GM19452 (cell line): ENCODE measurements around the gene FGF18.
A peak's percentile ranks its signal among the peaks of the same experiment; 100 is the strongest.
"Not testable (repeated sequence)": the region's sequence is repeated elsewhere in the genome, so short reads cannot be mapped to it uniquely, and the experiment has no call there.

Experiments used
- ATAC-seq: cut with Tn5 transposase; IDR thresholded peaks from one replicate; pipeline ENCODE4 v1.9.1; 2021; ENCODE audit not compliant: unreplicated experiment

Gene FGF18, protein sequence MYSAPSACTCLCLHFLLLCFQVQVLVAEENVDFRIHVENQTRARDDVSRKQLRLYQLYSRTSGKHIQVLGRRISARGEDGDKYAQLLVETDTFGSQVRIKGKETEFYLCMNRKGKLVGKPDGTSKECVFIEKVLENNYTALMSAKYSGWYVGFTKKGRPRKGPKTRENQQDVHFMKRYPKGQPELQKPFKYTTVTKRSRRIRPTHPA

GRCh38 chr5:171418982-171419687 lies at the start of gene FGF18:
FGF18 (plus strand) TSS chr5:171419647; CDS start chr5:171420200, 553 bp downstream.
- peak; percentile 37 for ATAC-seq

DNA sequence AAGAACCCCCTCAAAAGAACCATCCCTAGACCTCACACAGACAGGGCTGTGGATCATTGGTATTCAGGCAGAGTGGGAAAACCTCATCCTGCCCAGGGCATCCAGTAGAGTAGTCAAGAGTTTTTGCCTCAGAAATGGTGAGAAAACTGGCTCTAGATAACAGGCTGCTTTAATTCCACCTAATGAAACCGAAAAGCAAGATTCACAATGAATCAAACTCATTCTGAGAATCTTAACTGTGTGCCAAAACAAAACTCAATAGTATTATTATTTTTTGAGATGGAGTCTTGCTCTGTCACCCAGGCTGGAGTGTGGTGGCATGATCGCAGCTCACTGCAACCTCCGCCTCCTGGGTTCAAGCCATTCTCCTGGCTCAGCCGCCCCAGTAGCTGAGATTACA lies 49.5 kb upstream of the FGF18 start:
- ATAC-seq: no peak

- not testable (repeated sequence) for ATAC-seq
These were observed 48.6 kb upstream of the FGF18 start for GRCh38 chr5:171370881-171371280.

DNA sequence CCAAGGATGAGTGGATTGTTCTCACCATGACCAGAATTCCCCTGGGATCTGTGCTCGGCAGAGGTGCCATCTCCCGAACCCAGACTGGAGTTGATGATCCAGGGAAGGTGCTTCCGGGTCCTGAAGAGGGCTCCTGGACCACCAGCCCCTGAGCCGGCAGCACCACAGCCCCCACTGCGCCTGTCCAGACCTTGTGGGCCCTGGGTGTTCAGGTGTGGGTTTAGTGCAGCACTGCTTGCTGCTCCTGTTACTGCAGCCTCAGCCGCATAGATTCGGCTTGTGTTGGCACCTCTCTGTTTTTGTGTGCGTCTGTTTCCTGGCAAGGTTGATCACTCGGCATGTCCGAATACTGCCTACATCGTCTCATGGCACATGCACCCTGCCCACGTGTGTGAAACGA lies 48.1 kb upstream of the FGF18 start:
- no peak for ATAC-seq

DNA sequence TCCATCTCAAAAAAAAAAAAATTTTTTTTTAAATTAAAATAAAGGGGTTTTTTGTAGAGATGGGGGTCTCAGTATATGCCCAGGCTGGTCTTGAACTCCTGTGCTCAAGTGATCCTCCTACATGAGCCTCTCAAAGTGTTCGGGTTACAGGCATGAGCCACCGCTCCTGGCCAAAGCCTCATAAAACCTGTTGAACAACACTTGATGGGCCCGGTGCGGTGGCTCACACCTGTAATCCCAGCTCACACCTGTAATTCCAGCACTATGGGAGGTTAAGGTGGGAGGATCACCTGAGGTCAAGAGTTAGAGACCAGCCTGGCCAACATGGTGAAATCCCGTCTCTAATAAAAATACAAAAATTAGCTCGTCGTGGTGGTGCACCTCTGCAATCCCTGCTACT lies 39.5 kb upstream of the FGF18 start:
- no peak for ATAC-seq

- ATAC-seq: not testable (repeated sequence)
These were observed 35.0 kb upstream of the FGF18 start for GRCh38 chr5:171384416-171384815.

DNA sequence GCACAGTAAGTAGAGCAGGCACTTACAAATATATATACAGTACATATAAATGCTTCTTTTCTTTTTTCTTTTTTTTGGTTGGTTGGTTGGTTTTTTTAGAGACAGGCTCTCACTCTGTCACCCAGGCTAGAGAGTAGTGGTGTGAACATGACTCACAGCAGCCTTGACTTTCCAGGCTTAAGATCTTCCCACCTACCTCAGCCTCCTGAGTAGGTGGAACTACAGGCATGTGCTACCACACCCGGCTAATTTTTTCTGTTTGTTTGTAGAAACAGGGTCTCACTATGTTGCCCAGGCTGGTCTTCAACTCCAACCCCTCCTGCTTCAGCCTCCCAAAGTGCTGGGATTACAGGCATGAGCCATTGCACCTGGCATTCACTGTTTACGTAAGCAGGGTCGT lies 34.4 kb upstream of the FGF18 start:
- not testable (repeated sequence) for ATAC-seq

- ATAC-seq: no peak
These were observed 33.3 kb upstream of the FGF18 start for GRCh38 chr5:171386006-171386671.

DNA sequence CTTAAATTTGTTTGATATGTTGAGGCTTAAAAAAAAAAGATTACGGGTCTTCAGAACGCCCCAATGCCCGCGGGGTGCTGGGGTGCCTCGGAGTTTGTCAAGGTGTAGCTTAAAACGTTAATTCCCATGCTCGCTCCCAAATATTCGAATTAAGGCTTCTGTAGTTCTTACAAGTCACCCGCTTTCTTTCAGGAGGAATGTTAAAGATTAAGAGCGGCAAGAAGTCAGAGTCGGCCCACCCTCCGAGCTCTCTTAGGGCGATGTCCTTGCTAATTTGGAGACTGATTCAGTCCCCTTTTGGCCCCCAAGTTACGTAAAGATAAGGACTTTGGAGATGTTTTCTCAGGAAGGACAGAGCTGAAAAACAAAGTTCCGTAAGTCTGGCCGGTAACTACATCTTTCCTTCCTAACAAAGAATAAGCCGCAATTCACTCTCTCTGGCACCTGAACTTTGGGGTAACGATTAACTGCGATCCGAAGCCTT lies 32.5 kb upstream of the FGF18 start:
- no peak for ATAC-seq

GRCh38 chr5:171387345-171387969 lies 32.0 kb upstream of the FGF18 start, which contains the start of gene NPM1:
NPM1 (plus strand) TSS chr5:171387849; CDS start chr5:171387949, 100 bp downstream.
- ATAC-seq: peak; percentile 80

DNA sequence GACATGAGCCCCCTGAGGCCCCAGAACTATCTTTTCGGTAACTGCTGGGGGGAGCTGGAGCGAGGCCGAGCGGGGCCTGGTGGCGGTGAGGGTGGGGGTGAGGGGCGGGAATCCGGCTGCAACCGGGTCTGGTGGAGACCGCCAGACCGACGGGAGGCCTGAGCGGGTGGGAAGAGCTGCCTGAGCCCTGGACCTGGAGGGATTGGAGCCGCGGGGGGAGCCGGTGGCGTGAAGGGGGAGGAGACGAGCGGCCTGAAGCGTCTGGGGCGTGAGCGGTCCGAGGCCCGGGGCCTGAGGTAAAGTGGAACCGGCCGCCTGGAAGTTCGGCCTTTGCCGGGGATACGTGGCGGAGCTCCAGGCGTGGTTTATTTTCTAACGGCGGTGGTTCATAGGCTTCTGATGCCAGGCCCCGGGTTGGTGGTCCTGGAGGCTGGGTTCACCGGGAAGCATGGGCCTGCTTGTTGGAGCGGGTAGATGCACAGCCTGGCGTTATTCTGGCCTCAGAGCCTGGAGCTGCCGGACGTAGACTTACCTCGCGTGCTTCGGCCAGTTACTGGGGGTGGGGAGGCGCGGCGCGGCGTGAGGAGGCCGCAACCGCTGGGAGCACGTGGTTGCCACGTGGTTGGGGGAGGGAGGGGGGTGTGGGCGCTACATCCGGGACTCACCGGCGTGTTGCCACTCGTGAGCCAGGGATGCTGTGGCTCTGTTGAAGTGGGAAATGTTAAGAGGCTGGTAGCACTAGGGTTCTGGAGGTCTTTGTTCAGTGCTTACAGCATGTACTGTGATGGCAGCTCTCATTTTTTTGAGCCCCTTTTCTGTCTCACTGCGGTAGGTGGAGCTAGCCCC lies 31.3 kb upstream of the FGF18 start:
- peak; percentile 42 for ATAC-seq

DNA sequence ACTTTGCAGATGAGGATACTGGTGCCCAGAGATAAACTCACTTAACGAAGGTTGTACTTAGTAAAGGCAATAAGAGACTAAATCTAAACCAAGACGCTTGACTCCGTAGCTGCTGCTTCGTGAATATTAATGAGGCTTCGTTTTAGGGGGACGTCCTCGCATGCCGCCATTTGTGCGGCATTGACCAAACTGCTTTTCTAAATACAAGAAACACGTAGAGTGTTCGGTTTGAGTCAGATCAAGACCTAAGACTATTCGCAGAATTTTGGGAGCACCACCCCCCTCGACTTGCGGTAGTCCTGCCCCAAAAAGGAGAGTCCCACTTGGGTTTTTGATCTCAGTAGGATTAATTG lies 30.7 kb upstream of the FGF18 start:
- no peak for ATAC-seq

- no peak for ATAC-seq
These were observed 28.4 kb upstream of the FGF18 start for GRCh38 chr5:171390883-171391677.

DNA sequence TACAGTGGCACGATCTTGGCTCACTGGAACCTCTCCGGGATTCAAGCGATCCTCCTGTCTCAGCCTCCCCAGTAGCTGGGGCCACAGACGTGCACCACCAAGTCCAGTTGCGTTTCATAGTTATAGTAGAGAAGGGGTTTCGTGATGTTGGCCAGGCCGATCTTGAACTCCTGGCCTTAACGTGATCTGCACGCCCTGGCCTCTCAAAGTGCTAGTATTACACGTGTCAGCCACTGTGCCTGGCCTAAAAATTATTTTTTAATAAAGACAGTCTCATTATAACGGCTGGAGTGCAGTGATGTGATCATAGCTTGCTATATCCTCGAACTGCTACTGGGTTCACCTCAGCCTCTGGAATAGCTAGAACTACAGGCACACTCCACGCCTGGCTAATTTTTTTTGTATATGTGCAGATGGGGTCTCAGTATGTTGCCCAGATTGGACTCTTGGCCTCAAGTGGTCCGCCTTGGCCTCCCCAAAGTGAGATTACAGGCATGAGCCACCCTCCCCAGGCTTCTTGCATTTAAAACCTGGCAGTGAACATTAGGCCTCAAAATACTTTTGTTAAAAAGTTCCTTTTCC lies 27.4 kb upstream of the FGF18 start:
- no peak for ATAC-seq

DNA sequence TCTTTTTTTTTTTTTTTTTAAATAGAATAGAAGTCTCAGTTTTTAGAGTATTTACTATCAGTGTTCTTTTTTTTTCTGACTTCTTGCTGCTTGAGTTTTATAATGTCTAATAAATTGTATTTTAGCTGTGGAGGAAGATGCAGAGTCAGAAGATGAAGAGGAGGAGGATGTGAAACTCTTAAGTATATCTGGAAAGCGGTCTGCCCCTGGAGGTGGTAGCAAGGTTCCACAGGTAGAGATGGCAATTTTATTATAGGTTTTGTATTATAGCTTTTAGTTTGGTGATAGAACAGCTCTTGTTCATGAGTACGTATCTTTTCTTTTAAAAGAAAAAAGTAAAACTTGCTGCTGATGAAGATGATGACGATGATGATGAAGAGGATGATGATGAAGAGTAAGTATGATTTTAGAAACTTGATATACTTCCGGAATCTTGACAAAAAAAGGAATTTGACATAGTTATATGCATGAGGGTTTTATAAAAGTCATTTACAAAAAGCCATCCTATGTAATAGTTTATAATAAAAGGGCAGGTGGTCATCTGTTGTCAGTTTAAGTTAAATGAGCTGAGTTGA lies 26.8 kb upstream of the FGF18 start:
- no peak for ATAC-seq

- ATAC-seq: no peak
These were observed 24.4 kb upstream of the FGF18 start for GRCh38 chr5:171395042-171395441.

GRCh38 chr5:171396583-171396982 lies 22.9 kb upstream of the FGF18 start:
- not testable (repeated sequence) for ATAC-seq

GRCh38 chr5:171397190-171397589 lies 22.3 kb upstream of the FGF18 start:
- ATAC-seq: no peak

- ATAC-seq: no peak
These were observed 21.8 kb upstream of the FGF18 start for GRCh38 chr5:171397599-171397998.
